GM12801 (cell line): ENCODE results near the gene PYCR2.

ENCODE experiments used
- TF ChIP-seq, protein P1 (sequence below): IDR thresholded peaks from one replicate; pipeline ENCODE4 v1.5.1; 2011; ENCODE audit warnings: control low read depth; ENCODE audit not compliant: insufficient read length; ENCODE audit errors: extremely low read depth

PYCR2 gene

DNA sequence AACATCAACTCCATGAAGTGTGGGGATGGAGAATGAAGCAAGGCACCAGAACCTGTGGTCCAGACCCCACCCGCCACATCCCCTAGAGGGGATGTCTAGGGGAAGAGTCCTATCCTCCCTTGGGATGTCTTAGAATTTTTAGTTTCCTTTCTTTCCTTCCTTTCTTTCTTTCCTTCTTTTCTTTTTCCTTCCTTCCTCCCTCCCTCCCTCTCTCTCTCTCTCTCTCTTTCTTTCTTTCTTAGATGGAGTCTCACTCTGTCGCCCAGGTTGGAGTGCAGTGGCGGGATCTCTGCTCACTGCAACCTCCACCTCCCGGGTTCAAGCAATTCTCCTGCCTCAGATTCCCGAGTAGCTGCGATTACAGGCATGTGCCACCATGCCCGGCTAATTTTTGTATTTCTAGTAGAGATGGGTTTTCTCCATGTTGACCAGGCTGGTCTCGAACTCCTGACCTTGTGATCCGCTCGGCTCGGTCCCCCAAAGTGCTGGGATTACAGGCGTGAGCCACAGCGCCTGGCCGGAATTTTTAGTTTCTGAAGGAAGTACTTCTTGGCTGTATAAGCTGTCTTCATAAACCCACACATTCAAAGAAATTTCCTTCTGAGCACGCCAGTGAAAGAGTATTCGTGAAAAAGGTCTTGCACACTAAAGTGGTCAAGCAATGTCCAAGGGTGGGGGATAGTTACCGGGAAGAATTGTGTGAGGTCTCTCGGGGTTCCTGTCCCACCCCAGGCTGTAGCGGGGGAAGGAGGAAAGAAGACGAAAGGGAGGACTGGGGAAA lies 37.8 kb upstream of the PYCR2 start:
- TF ChIP-seq, protein P1, sequence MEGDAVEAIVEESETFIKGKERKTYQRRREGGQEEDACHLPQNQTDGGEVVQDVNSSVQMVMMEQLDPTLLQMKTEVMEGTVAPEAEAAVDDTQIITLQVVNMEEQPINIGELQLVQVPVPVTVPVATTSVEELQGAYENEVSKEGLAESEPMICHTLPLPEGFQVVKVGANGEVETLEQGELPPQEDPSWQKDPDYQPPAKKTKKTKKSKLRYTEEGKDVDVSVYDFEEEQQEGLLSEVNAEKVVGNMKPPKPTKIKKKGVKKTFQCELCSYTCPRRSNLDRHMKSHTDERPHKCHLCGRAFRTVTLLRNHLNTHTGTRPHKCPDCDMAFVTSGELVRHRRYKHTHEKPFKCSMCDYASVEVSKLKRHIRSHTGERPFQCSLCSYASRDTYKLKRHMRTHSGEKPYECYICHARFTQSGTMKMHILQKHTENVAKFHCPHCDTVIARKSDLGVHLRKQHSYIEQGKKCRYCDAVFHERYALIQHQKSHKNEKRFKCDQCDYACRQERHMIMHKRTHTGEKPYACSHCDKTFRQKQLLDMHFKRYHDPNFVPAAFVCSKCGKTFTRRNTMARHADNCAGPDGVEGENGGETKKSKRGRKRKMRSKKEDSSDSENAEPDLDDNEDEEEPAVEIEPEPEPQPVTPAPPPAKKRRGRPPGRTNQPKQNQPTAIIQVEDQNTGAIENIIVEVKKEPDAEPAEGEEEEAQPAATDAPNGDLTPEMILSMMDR: no peak

DNA sequence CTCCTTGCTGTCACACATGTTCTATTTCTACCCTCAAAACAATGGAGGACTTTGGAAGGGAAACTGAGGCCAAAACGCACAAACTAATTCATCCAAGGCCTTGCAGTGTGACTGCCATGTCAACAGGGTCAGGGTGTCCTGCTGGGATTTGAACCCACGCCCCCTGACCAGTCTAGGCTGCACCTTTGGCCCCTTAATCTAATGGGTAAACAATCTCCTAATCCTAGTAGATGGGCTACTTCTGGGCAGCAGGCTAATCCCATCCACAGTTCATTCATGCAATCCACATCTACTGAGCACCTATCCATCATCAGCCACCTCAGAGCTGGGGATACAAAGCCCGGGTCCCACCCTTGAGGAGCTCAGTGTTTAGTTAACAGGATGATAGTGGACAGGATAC lies 34.0 kb upstream of the PYCR2 start:
- TF ChIP-seq, protein P1: no peak

DNA sequence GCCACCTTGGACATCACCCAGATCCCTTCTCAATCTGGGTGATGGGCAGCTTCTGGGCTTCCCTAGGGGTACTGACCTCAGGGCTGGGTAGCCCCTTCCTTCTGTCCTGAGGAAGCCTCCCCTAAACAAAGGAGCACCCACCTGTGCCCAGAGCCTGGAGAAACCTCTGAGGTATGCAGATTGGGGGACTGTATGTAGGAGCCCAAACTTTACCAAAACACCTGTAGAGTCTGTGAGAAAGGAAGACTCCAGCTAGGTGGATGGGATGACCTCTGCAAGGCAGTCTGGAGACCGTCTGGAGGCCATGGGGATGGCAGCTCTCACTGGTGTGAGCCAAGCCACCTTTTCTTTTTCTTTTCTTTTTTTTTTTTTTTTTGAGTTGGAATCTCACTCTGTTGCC lies 30.7 kb upstream of the PYCR2 start:
- TF ChIP-seq, protein P1: no peak

DNA sequence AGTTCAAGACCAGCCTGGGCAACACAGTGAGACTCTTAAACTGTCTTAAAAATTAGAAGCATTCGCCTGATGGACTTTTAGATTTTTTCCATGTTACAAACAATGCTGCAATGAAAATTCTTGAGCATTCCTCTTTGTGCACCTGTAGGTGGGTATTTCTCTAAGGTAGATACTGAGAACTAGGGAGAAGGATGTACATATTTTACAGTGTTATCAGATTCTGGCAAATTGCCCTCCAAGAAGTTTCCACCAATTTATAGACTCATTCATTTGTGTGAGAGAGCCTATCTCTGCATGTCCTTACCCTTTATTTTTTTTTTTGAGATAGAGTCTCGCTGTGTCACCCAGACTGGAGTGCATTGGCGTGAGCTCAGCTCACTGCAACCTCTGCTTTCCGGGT lies 29.3 kb upstream of the PYCR2 start:
- TF ChIP-seq, protein P1: no peak

DNA sequence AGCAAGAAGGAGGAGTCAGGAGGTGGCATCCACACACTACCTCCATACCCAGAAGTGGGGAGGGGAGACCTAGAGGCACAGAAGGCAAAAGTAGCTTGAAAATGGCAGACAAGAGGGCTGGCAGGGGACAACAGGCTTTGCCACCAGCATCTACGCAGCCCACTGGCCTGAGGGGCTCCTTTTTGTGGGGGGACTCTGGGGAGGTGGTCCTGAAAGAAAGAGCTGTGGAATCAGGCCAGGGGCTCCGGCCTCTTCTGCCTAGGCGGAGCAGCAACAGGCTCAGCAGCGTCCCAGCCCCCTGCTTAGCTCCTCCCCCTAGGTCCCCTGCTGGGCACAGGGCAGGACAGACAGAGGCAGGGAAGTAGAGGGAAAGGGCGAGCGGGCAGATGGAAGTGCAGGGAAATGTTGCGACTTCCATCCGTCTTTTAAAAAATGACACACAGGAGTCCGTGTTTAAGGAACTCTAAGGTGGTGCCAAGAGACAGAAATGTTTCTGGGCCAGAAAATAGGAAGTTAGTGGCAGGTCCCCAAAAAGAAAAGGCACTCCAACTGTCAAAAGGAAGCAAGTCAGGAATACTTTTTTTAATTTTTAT lies 27.0 kb upstream of the PYCR2 start:
- TF ChIP-seq, protein P1: no peak

DNA sequence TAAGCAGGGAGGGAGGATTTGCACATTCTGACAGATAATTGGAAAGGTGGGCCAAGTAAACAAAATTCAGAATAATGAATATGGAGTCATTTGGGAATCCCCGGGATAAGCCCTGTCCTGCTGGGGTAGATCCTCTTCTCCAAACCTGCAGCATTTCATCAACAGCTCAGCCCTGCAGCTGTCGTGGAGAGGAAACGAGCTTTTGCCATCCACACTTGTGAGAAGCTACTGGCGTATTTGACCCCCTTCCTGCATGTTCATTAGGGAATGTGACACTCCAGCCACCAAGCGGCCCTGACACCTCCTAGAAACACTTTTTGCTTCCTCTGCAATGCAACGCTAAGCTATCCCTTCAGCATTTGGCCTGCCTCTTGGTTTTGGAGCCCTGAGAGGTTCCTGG lies 25.0 kb upstream of the PYCR2 start:
- TF ChIP-seq, protein P1: no peak

DNA sequence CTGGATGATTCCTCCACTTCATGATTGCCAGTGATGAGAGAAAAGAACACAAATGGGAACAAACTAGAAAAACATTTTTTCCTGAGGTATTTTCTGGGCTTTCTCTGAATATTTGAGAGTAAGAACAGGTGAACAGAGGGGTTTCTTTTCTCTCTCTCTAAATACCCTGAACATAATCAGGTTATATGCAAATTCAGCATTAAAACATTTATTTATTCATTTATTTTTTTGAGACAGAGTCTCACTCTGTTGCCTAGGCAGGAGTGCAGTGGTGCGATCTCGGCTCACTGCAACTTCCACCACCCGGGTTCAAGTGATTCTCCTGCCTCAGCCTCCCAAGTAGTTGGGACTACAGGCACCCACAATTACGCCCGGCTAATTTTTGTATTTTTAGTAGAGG lies 22.8 kb upstream of the PYCR2 start:
- TF ChIP-seq, protein P1: no peak
